Mammary epithelial cell (primary cell): Measurements from ENCODE around the gene GPA33.

Experiments
- EZH2 ChIP-seq: IDR thresholded peaks from 2 replicates; pipeline ENCODE4 v1.6.1; 2012; ENCODE audit warnings: low read length, inconsistent platforms, borderline replicate concordance
- TF ChIP-seq, protein P1 (sequence below), 2 donors: IDR thresholded peaks in 1 of 2; conservative IDR thresholded peaks in 1 of 2; 2 replicates each; pipeline ENCODE4 v1.5.1; 2011 to 2012; ENCODE audit warnings: inconsistent platforms in 2 of 2, low read length in 2 of 2, mild to moderate bottlenecking in 2 of 2, control low read depth in 1 of 2, low read depth in 1 of 2; ENCODE audit not compliant: insufficient read depth in 1 of 2; ENCODE audit errors: extremely low read depth in 1 of 2

DNA sequence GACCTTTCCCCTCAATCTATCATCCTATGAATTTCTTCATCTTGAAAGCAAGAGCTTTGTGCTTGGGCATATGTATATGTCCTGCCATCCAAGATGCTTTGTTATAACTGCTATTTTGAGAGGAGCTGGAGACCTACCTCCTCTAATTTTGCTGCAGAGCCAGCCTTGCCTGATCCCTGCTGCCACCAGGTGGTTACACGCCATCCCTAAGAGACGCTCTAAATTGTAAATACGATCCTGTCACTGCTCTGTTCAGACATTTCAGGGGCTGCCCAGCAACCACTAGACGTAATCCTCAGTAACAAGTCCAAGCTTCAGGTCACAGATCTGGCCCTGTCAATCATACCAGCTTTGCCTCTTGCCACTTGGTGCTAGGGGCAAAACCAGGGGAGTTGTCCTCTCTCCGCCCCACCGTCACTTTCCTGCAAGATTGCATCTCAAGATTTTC, 32.9 kb downstream of the GPA33 start:
- TF ChIP-seq, protein P1, sequence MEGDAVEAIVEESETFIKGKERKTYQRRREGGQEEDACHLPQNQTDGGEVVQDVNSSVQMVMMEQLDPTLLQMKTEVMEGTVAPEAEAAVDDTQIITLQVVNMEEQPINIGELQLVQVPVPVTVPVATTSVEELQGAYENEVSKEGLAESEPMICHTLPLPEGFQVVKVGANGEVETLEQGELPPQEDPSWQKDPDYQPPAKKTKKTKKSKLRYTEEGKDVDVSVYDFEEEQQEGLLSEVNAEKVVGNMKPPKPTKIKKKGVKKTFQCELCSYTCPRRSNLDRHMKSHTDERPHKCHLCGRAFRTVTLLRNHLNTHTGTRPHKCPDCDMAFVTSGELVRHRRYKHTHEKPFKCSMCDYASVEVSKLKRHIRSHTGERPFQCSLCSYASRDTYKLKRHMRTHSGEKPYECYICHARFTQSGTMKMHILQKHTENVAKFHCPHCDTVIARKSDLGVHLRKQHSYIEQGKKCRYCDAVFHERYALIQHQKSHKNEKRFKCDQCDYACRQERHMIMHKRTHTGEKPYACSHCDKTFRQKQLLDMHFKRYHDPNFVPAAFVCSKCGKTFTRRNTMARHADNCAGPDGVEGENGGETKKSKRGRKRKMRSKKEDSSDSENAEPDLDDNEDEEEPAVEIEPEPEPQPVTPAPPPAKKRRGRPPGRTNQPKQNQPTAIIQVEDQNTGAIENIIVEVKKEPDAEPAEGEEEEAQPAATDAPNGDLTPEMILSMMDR (conservative IDR thresholded peaks at IDR 0.05 in 1 of 2, IDR thresholded peaks at IDR 0.05 in 1 of 2; ENCODE audit: extremely low read depth in 1 of 2, insufficient read depth in 1 of 2, low read depth in 1 of 2, low read length in 2 of 2) = peak; percentile 45 to 79
- TF ChIP-seq EZH2 = no peak
